DOHH2 (cell line): ENCODE results near the gene STARD13.

Source experiments
- EZH2phosphoT487 ChIP-seq: fragments of 200-600 bp; sonication (generic); IDR thresholded peaks from 2 replicates; pipeline ENCODE4 v1.6.1; 2017; ENCODE audit warnings: borderline replicate concordance, mild to moderate bottlenecking, antibody characterized with exemption, low read length, moderate library complexity, mixed read lengths
- TF ChIP-seq, protein P1 (sequence below): fragments of 200-600 bp; sonication (generic); IDR thresholded peaks from one replicate; pipeline ENCODE4 v1.5.1; 2014; ENCODE audit warnings: antibody characterized with exemption, mild to moderate bottlenecking, low read depth, low read length; ENCODE audit not compliant: poor library complexity, severe bottlenecking

GRCh38 chr13:33224191-33224590 lies 61.4 kb downstream of the STARD13 start:
- TF ChIP-seq, protein P1, sequence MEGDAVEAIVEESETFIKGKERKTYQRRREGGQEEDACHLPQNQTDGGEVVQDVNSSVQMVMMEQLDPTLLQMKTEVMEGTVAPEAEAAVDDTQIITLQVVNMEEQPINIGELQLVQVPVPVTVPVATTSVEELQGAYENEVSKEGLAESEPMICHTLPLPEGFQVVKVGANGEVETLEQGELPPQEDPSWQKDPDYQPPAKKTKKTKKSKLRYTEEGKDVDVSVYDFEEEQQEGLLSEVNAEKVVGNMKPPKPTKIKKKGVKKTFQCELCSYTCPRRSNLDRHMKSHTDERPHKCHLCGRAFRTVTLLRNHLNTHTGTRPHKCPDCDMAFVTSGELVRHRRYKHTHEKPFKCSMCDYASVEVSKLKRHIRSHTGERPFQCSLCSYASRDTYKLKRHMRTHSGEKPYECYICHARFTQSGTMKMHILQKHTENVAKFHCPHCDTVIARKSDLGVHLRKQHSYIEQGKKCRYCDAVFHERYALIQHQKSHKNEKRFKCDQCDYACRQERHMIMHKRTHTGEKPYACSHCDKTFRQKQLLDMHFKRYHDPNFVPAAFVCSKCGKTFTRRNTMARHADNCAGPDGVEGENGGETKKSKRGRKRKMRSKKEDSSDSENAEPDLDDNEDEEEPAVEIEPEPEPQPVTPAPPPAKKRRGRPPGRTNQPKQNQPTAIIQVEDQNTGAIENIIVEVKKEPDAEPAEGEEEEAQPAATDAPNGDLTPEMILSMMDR: no peak
- TF ChIP-seq EZH2phosphoT487: no peak
